Trophoblast cell (in vitro differentiated cells and primary cell): ENCODE measurements around the gene REEP1.

Experiments
- DNase-seq, 2 donors: peaks; one replicate each; pipeline ENCODE4 v3.0.0-alpha.2; 2016
- H2AFZ ChIP-seq: 2 replicates; pipeline ENCODE4 v1.6.1; 2013; ENCODE audit warnings: low read length, moderate library complexity, mild to moderate bottlenecking; ENCODE audit not compliant: insufficient read depth, poor library complexity
- H2AK5ac ChIP-seq: 2 replicates; pipeline ENCODE4 v1.6.1; 2013; ENCODE audit warnings: mild to moderate bottlenecking, low read length
- H2BK120ac ChIP-seq: 2 replicates; pipeline ENCODE4 v1.6.1; 2013; ENCODE audit warnings: low read length, mild to moderate bottlenecking, moderate library complexity; ENCODE audit not compliant: insufficient read depth, poor library complexity
- H2BK12ac ChIP-seq: 2 replicates; pipeline ENCODE4 v1.6.1; 2013; ENCODE audit warnings: mild to moderate bottlenecking, low read length, moderate library complexity
- H2BK5ac ChIP-seq: 2 replicates; pipeline ENCODE4 v1.6.1; 2013; ENCODE audit warnings: low read length, low read depth, moderate library complexity, mild to moderate bottlenecking; ENCODE audit not compliant: poor library complexity
- H3K14ac ChIP-seq: 2 replicates; pipeline ENCODE4 v1.6.1; 2013; ENCODE audit warnings: mild to moderate bottlenecking, low read length
- H3K18ac ChIP-seq: 2 replicates; pipeline ENCODE4 v1.6.1; 2013; ENCODE audit warnings: mild to moderate bottlenecking, low read length
- H3K23ac ChIP-seq: 2 replicates; pipeline ENCODE4 v1.6.1; 2013; ENCODE audit warnings: low read length
- H3K27ac ChIP-seq: 2 replicates; pipeline ENCODE4 v1.5.1; 2013; ENCODE audit warnings: low read depth, mild to moderate bottlenecking, inconsistent platforms, low read length, moderate library complexity
- H3K27me3 ChIP-seq: 2 replicates; pipeline ENCODE4 v1.6.1; 2013; ENCODE audit warnings: inconsistent platforms, mild to moderate bottlenecking, low read length, moderate library complexity; ENCODE audit not compliant: insufficient read depth
- H3K36me3 ChIP-seq, 2 experiments: 1 replicate in 1 of 2; 2 replicates in 1 of 2; pipeline ENCODE4 v1.6.1; 2013; ENCODE audit warnings: low read length in 2 of 2, mild to moderate bottlenecking in 2 of 2, moderate library complexity in 1 of 2; ENCODE audit not compliant: insufficient read depth in 2 of 2, control insufficient read depth in 1 of 2
- H3K4ac ChIP-seq: 2 replicates; pipeline ENCODE4 v1.6.1; 2013; ENCODE audit warnings: low read depth, mild to moderate bottlenecking, low read length, moderate library complexity
- H3K4me1 ChIP-seq, 2 experiments: 1 replicate in 1 of 2; 2 replicates in 1 of 2; pipeline ENCODE4 v1.6.1; 2013; ENCODE audit warnings: low read length in 2 of 2, mild to moderate bottlenecking in 2 of 2, moderate library complexity in 1 of 2; ENCODE audit not compliant: insufficient read depth in 2 of 2, control insufficient read depth in 1 of 2
- H3K4me2 ChIP-seq: 2 replicates; pipeline ENCODE4 v1.6.1; 2013; ENCODE audit warnings: inconsistent platforms, mild to moderate bottlenecking, low read length, moderate library complexity
- H3K4me3 ChIP-seq: 2 replicates; pipeline ENCODE4 v1.5.1; 2013; ENCODE audit warnings: mild to moderate bottlenecking, low read depth, low read length, inconsistent platforms
- H3K79me1 ChIP-seq: one replicate; pipeline ENCODE4 v1.6.1; 2013; ENCODE audit warnings: low read length
- H3K79me2 ChIP-seq: 2 replicates; pipeline ENCODE4 v1.6.1; 2013; ENCODE audit warnings: low read length, mild to moderate bottlenecking; ENCODE audit not compliant: control insufficient read depth, insufficient read depth, poor library complexity
- H3K9ac ChIP-seq: 2 replicates; pipeline ENCODE4 v1.6.1; 2013; ENCODE audit warnings: mild to moderate bottlenecking, low read length
- H3K9me3 ChIP-seq: 2 replicates; pipeline ENCODE4 v1.6.1; 2013; ENCODE audit warnings: low read depth, mild to moderate bottlenecking, control low read depth, inconsistent platforms, low read length; ENCODE audit not compliant: insufficient read depth
- H4K12ac ChIP-seq: 2 replicates; pipeline ENCODE4 v1.6.1; 2013; ENCODE audit warnings: low read depth, mild to moderate bottlenecking, low read length, moderate library complexity
- H4K8ac ChIP-seq: 2 replicates; pipeline ENCODE4 v1.6.1; 2013; ENCODE audit warnings: low read depth, mild to moderate bottlenecking, low read length, moderate library complexity
- H4K91ac ChIP-seq: one replicate; pipeline ENCODE4 v1.6.1; 2013; ENCODE audit warnings: low read depth, mild to moderate bottlenecking, low read length, moderate library complexity
- WGBS: extraction: QIAGEN DNeasy Blood & Tissue Kit; methylation state at CpG from one replicate; pipeline ENCODE4 v1.1.7; 2013; ENCODE audit warnings: missing lambda C conversion rate; ENCODE audit not compliant: insufficient read length, insufficient coverage; ENCODE audit errors: extremely low coverage; 5-methylcytosine and 5-hydroxymethylcytosine counted together

The REEP1 gene

GRCh38 chr2:86254576-86255538 lies 82.6 kb downstream of the REEP1 start:
- H3K4me2 ChIP-seq: no peak overlapping the region
- H3K4me3 ChIP-seq: no peak overlapping the region
- H3K23ac ChIP-seq: no peak overlapping the region
- H4K91ac ChIP-seq: no peak overlapping the region
- no peak overlapping the region for H3K14ac ChIP-seq
- H3K79me2 ChIP-seq: no peaks in the 10 kb centered on the region
- H2BK5ac ChIP-seq: no peak overlapping the region
- H3K36me3 ChIP-seq: no peaks in the 10 kb centered on the region
- H3K4ac ChIP-seq: no peak overlapping the region
- H4K12ac ChIP-seq: no peak overlapping the region
- H3K4me1 ChIP-seq: no peaks in the 10 kb centered on the region
- WGBS: no CpG with 5 or more reads among the region's 8 CpGs
- H3K18ac ChIP-seq: no peak overlapping the region
- no peaks in the 10 kb centered on the region for H3K9me3 ChIP-seq
- H3K27ac ChIP-seq: no peak overlapping the region
- H2AK5ac ChIP-seq: no peak overlapping the region
- no peak for DNase-seq
- H2BK120ac ChIP-seq: no peak overlapping the region
- no peak overlapping the region for H2BK12ac ChIP-seq
- no peaks in the 10 kb centered on the region for H3K79me1 ChIP-seq
- H4K8ac ChIP-seq: no peak overlapping the region
- no peak overlapping the region for H3K9ac ChIP-seq
- H2AFZ ChIP-seq: no peak overlapping the region
- H3K27me3 ChIP-seq: no peaks in the 10 kb centered on the region

- Histone ChIP-seq H2BK5ac (no peak overlapping the region), H3K4me1 (no peaks in the 10 kb centered on the region), H3K79me1 (no peaks in the 10 kb centered on the region), H2AK5ac (no peak overlapping the region), H3K27me3 (no peaks in the 10 kb centered on the region), H3K18ac (no peak overlapping the region), H2BK120ac (no peak overlapping the region), H3K4me2 (no peak overlapping the region), H2AFZ (no peak overlapping the region), H4K12ac (no peak overlapping the region), H3K14ac (no peak overlapping the region), H3K9ac (no peak overlapping the region), H3K4me3 (no peak overlapping the region), H3K36me3 (no peaks in the 10 kb centered on the region), H3K9me3 (no peaks in the 10 kb centered on the region), H3K4ac (no peak overlapping the region), H2BK12ac (no peak overlapping the region), H3K27ac (no peak overlapping the region), H4K91ac (no peak overlapping the region), H4K8ac (no peak overlapping the region), H3K79me2 (no peaks in the 10 kb centered on the region), H3K23ac (no peak overlapping the region)
- no peak for DNase-seq
- WGBS: no CpG with 5 or more reads among the region's 6 CpGs
Observed at GRCh38 chr2:86253424-86253823, 84.0 kb downstream of the REEP1 start.

GRCh38 chr2:86251840-86252266 lies 85.6 kb downstream of the REEP1 start:
- Histone ChIP-seq H3K4me3 (no peak overlapping the region), H3K23ac (no peak overlapping the region), H2BK5ac (no peak overlapping the region), H4K91ac (no peak overlapping the region), H3K27me3 (no peaks in the 10 kb centered on the region), H3K9ac (no peak overlapping the region), H3K79me1 (no peaks in the 10 kb centered on the region), H3K9me3 (no peaks in the 10 kb centered on the region), H2AFZ (no peak overlapping the region), H2BK120ac (no peak overlapping the region), H4K8ac (no peak overlapping the region), H3K79me2 (no peaks in the 10 kb centered on the region), H2AK5ac (no peak overlapping the region), H4K12ac (no peak overlapping the region), H3K18ac (no peak overlapping the region), H3K27ac (no peak overlapping the region), H3K36me3 (no peaks in the 10 kb centered on the region), H2BK12ac (no peak overlapping the region), H3K4me1 (no peaks in the 10 kb centered on the region), H3K14ac (no peak overlapping the region), H3K4me2 (no peak overlapping the region), H3K4ac (no peak overlapping the region)
- no CpG with 5 or more reads among the region's 10 CpGs for WGBS
- no peak for DNase-seq

- no peaks in the 10 kb centered on the region for H3K9me3 ChIP-seq
- WGBS: no CpG with 5 or more reads among the region's 10 CpGs
Observed at GRCh38 chr2:86249579-86250391, 87.6 kb downstream of the REEP1 start.

More at GRCh38 chr2:86249579-86250391, 87.6 kb downstream of the REEP1 start:
- Histone ChIP-seq H2BK120ac (no peak overlapping the region), H3K4ac (no peak overlapping the region), H3K4me3 (no peak overlapping the region), H3K14ac (no peak overlapping the region), H4K91ac (no peak overlapping the region), H3K36me3 (no peaks in the 10 kb centered on the region), H2BK12ac (no peak overlapping the region), H2BK5ac (no peak overlapping the region), H3K4me1 (peaks cover 0 to 2% of the 10 kb centered on the region in 2 experiments), H4K12ac (no peak overlapping the region), H3K4me2 (no peak overlapping the region), H3K79me1 (no peaks in the 10 kb centered on the region), H3K18ac (no peak overlapping the region), H3K9ac (no peak overlapping the region), H4K8ac (no peak overlapping the region), H3K27me3 (no peaks in the 10 kb centered on the region), H3K79me2 (no peaks in the 10 kb centered on the region), H3K23ac (no peak overlapping the region), H3K27ac (no peak overlapping the region), H2AK5ac (no peak overlapping the region), H2AFZ (no peak overlapping the region)
- peak; percentile 65 to 73 for DNase-seq
